Adipocyte (in vitro differentiated cells): Measurements from ENCODE around the gene MTFP1.

ENCODE experiments used
- DNase-seq: peaks from one replicate; pipeline ENCODE4 v3.0.0-alpha.2; 2015; ENCODE audit warnings: low read depth
- H3K27me3 ChIP-seq: replicated peaks from 2 replicates; pipeline ENCODE4 v1.7.0; 2013; ENCODE audit warnings: mild to moderate bottlenecking, low read length, moderate library complexity; ENCODE audit not compliant: control insufficient read depth, insufficient read depth
- H3K36me3 ChIP-seq: 2 replicates; pipeline ENCODE4 v1.7.0; 2013; ENCODE audit warnings: low read length, mild to moderate bottlenecking, moderate library complexity; ENCODE audit not compliant: control insufficient read depth, insufficient read depth, severe bottlenecking
- H3K4me1 ChIP-seq: 2 replicates; pipeline ENCODE4 v1.7.0; 2013; ENCODE audit warnings: mild to moderate bottlenecking, low read length, moderate library complexity; ENCODE audit not compliant: control insufficient read depth, insufficient read depth
- H3K4me3 ChIP-seq: 2 replicates; pipeline ENCODE4 v1.7.0; 2013; ENCODE audit warnings: mild to moderate bottlenecking, low read length, moderate library complexity
- H3K9ac ChIP-seq: 2 replicates; pipeline ENCODE4 v1.7.0; 2013; ENCODE audit warnings: mild to moderate bottlenecking, low read length, moderate library complexity
- H3K9me3 ChIP-seq: 2 replicates; pipeline ENCODE4 v1.7.0; 2013; ENCODE audit warnings: mild to moderate bottlenecking, low read length, moderate library complexity; ENCODE audit not compliant: control insufficient read depth

Gene MTFP1, protein sequence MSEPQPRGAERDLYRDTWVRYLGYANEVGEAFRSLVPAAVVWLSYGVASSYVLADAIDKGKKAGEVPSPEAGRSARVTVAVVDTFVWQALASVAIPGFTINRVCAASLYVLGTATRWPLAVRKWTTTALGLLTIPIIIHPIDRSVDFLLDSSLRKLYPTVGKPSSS

DNA sequence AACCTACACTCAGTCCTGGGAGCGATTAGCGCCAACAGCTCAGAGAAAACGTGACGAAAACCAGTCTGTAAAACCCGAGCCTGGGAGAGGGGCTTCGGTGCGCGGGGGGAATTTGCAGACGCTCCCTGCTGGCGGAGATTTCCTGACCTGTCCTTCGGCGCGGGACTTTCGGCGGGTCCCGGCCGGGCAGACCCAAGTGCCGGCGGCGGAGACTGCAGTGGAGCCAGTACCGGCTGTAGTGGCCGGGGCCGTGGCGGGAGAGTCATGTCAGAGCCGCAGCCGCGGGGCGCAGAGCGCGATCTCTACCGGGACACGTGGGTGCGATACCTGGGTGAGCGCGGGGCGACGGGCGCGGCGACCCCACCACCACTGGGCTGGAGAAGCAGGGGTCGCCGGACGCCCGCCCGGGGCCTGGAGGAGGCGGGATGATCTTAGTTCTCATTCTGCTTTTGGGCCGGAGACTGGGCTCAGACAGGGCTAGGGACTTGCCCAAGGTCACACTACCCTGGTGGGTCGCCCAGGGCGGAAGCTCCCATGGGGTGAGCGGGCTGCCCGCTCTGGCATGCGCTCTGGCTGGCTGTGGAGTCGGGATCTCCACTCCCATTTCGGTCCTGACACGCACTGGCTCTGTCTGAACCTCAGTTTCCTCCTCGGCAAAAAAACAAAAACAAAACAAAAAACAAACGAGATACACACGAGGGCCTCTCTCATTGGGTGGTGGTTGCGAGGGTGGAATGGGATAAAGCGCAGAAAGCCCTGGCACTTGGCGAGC is at the start of gene MTFP1:
Gene MTFP1, plus strand, starts transcription at position 153 of the 772 bp plus-strand sequence. Its CDS starts 112 bp downstream, at position 265.
- Histone ChIP-seq H3K4me1 (peaks cover 42% of the 10 kb centered on the region), H3K4me3 (peak within 1 kb of the TSS; percentile 83), H3K27me3 (no peaks in the 10 kb centered on the region), H3K36me3 (peaks cover 4% of the 10 kb centered on the region), H3K9ac (peak within 1 kb of the TSS; percentile 93), H3K9me3 (no peaks in the 10 kb centered on the region)
- DNase-seq: peak; percentile 79

GRCh38 chr22:30380011-30380410 is 45.6 kb upstream of the MTFP1 start:
- Histone ChIP-seq H3K9me3 (no peaks in the 10 kb centered on the region), H3K4me3 (no peak overlapping the region), H3K27me3 (no peaks in the 10 kb centered on the region), H3K9ac (no peak overlapping the region), H3K36me3 (peaks cover 43% of the 10 kb centered on the region), H3K4me1 (no peaks in the 10 kb centered on the region)
- DNase-seq: no peak

DNA sequence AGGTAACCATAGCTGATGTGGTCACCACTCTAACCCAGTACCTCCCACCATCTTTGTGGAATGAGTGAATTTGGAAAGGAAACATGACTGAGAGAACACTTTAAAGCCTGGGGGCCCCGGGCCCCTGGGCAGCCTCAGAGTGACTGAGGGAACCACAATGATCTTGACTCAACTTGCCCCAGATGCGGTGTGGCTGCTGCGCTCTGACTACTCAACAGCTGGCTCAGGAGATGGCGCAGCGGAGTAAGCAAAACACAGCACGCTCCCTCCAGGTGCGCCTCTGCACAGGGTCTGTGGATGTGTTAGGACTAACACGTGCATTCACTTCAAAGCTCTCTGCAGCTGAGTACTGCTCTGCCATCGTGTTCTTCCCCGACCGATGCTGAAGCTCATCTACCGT is 44.3 kb upstream of the MTFP1 start:
- Histone ChIP-seq H3K27me3 (no peaks in the 10 kb centered on the region), H3K36me3 (peaks cover 43% of the 10 kb centered on the region), H3K4me3 (no peak overlapping the region), H3K4me1 (peaks cover 4% of the 10 kb centered on the region), H3K9me3 (no peaks in the 10 kb centered on the region), H3K9ac (no peak overlapping the region)
- DNase-seq: no peak

- Histone ChIP-seq H3K9me3 (no peaks in the 10 kb centered on the region), H3K36me3 (peaks cover 36% of the 10 kb centered on the region), H3K4me1 (peaks cover 10% of the 10 kb centered on the region), H3K27me3 (no peaks in the 10 kb centered on the region), H3K9ac (no peak overlapping the region), H3K4me3 (no peak overlapping the region)
- DNase-seq: no peak
Measured at GRCh38 chr22:30382340-30382739, 43.2 kb upstream of the MTFP1 start.

DNA sequence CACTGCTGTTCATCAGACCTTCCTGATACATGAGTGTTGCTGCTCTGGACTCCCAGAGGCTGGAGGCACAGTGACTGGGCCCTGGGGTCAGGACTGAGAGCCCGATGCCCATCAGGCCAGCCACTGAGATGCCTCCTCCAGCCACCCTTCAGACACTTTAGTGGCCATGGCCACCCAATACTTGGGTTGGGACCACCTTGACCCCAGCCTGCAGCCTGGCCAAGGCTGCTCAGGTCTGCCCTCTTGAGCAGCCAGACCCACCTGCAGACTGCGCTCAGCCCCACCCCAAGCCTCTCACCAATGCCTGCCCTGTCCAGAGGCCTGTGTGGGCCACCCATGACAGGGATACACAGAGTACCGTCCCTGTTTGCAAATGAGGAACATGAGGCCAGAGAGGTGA is 42.5 kb upstream of the MTFP1 start:
- H3K27me3 ChIP-seq: no peaks in the 10 kb centered on the region
- DNase-seq: no peak
- H3K9me3 ChIP-seq: no peaks in the 10 kb centered on the region
- H3K9ac ChIP-seq: no peak overlapping the region
- H3K4me3 ChIP-seq: no peak overlapping the region
- H3K4me1 ChIP-seq: peaks cover 12% of the 10 kb centered on the region
- H3K36me3 ChIP-seq: peaks cover 30% of the 10 kb centered on the region

DNA sequence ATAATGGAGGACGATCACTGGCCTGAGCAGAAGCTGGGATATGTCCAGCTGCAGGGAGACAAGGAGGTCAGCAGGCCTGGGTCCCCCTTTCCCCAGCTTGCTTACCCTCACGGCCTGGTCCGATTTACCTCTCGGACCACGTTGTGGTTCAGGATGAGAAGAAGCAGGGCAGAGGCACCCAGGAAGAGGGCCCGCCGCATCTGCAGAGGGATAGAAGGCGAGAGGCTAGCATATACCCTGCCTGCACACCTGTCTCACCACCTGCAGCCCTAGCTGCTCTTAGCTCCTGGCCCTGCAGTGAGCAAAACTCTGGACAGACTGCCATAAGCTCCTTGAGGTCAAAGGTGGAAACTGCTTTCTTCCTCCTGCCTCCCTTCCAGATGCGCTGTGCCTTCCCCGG is 39.6 kb upstream of the MTFP1 start:
- H3K4me3 ChIP-seq: peak overlapping the region; percentile 83
- no peak for DNase-seq
- H3K36me3 ChIP-seq: peaks cover 18% of the 10 kb centered on the region
- peak overlapping the region; percentile 92 for H3K9ac ChIP-seq
- no peaks in the 10 kb centered on the region for H3K27me3 ChIP-seq
- H3K4me1 ChIP-seq: peaks cover 12% of the 10 kb centered on the region
- peaks cover 3% of the 10 kb centered on the region for H3K9me3 ChIP-seq

DNA sequence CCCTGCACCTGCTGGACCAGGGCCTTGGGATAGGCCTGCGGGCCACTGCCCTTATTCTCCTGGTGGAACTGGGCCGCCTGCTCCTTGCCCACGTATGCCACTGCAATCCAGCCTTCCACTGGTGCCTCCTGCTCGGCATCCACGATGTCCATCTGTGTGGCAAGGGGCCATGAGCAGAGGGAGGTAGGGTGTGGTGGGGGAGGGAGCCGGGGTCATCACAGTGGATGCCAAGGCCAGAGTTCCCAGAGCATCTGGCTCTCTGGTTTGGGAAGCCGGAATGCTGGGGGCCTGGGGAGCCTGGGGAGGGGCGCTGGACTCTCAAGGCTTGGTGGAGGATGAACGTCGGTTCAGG is 39.0 kb upstream of the MTFP1 start:
- no peak for DNase-seq
- peaks cover 5% of the 10 kb centered on the region for H3K9me3 ChIP-seq

GRCh38 chr22:30386960-30387827 is 38.4 kb upstream of the MTFP1 start, which contains the start of gene RNF215:
TSS of gene RNF215 (minus strand) at chr22:30387411. CDS start at chr22:30387313, 98 bp downstream.
- Histone ChIP-seq H3K9ac (peak within 1 kb of the TSS; percentile 92), H3K4me1 (peaks cover 12% of the 10 kb centered on the region), H3K27me3 (no peaks in the 10 kb centered on the region), H3K9me3 (peaks cover 5% of the 10 kb centered on the region), H3K4me3 (peak within 1 kb of the TSS; percentile 83), H3K36me3 (peaks cover 13% of the 10 kb centered on the region)
- DNase-seq: peak; percentile 93

More for the DNA sequence above, 39.0 kb upstream of the MTFP1 start:
- Histone ChIP-seq H3K4me1 (peaks cover 12% of the 10 kb centered on the region), H3K27me3 (no peaks in the 10 kb centered on the region), H3K36me3 (peaks cover 13% of the 10 kb centered on the region), H3K4me3 (peak overlapping the region; percentile 83), H3K9ac (peak overlapping the region; percentile 92)

DNA sequence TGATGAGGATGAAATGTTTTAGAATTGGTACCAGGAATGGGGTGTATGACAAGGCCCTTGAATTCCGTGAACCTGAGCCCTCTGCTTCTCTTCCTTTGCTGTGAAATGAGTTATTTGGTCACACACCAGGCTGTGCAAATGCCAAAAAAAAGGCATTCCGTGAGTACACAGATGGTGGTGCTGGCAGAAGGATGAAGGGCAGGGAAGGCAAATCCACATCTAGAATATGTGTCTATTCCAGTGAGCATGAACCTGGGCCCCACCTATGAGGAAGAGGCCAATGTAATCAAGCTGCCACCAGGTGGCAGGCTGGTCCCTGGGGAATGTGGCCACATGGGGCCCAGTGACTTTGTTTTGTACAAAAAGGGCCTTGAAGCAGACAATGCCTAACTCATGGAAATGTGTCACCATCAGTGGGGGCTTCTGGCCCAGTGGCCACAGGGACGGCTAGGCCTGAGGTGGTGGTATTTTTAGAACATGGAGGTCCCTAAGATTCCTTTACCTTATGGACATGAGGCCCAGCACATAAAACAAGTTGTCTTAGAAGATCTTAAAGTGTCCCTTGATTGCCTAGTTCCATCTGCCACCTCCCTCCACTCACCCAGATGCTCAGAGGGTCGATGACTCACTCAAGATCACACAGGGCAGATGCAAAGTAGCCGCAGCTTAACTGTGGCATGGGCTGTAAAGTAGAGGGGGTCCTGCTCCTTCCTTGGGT is 34.4 kb upstream of the MTFP1 start:
- H3K9me3 ChIP-seq: peaks cover 5% of the 10 kb centered on the region
- no peaks in the 10 kb centered on the region for H3K36me3 ChIP-seq
- H3K27me3 ChIP-seq: no peaks in the 10 kb centered on the region
- H3K9ac ChIP-seq: no peak overlapping the region
- no peak overlapping the region for H3K4me3 ChIP-seq
- H3K4me1 ChIP-seq: peaks cover 9% of the 10 kb centered on the region
- DNase-seq: peak; percentile 71

DNA sequence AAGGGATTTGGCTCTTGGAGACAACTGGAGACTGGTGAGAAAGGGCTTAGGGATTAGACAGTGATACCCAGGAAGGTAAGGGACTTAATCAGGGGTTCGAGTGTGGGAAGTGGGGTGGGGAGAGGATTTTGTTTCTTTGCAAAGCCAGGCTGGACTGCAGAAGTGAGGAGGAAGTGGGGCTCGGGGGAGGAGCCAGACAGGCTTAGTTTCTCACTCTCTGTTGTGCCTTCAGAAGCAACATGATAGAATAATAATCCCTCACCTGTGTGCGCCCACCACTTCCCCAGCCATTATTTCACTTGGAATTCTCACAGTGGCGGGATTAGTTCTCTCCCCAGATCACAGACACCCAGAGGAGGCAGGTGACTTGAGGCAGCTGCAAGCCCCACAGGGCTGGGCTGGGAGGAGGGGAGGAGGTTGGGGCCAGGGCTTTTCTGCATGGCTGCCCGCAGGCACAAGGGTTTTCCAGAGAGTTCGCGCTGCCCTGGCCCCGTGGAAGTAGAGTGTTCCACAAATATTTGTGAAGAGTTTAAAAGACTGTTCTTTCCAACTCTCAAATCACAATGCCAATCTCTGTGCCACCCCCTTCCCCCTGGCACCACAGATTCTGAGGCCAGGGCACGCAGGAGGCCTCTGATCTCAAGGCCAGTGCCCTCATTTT is 32.8 kb upstream of the MTFP1 start:
- peaks cover 7% of the 10 kb centered on the region for H3K4me1 ChIP-seq
- no peak for DNase-seq
- no peak overlapping the region for H3K9ac ChIP-seq
- H3K36me3 ChIP-seq: no peaks in the 10 kb centered on the region
- no peaks in the 10 kb centered on the region for H3K27me3 ChIP-seq
- no peak overlapping the region for H3K4me3 ChIP-seq
- H3K9me3 ChIP-seq: peaks cover 5% of the 10 kb centered on the region
